ENCODE results near the gene ADAMTS7.

DNA sequence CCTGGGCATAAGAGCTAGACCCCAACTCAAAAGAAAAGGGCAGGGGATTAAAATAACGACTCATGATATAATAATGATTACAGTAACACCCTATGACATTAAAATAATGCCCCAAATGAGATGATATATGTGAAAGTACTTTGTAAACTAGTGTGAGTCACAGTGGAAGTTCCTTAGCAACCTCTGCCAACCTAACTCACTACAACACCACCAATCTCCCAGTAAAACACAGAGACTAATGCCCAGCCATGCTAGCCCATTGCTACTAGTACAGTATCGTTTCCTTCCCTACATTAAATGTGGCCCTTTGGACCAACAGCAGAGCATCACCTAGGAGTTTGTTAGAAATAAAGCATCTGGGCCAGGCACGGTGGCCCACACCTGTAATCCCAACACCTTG is 11.2 kb upstream of the ADAMTS7 start:
- TF ChIP-seq RARB (CRISPR knock-in tag; IDR thresholded peaks at IDR 0.05) (no peak), ARNTL (CRISPR knock-in tag; IDR thresholded peaks at IDR 0.05; ENCODE audit: borderline replicate concordance, low read depth) (no peak), ZFP30 (CRISPR knock-in tag; IDR thresholded peaks at IDR 0.05) (no peak), ISL1 (CRISPR knock-in tag; IDR thresholded peaks at IDR 0.05) (no peak), CREB5 (CRISPR knock-in tag; IDR thresholded peaks at IDR 0.05; ENCODE audit: low read depth) (no peak), TOX (CRISPR knock-in tag; IDR thresholded peaks at IDR 0.05; ENCODE audit: borderline replicate concordance) (no peak), ZNF8 (CRISPR knock-in tag; IDR thresholded peaks at IDR 0.05) (no peak)
- TF ChIP-seq, protein P1, sequence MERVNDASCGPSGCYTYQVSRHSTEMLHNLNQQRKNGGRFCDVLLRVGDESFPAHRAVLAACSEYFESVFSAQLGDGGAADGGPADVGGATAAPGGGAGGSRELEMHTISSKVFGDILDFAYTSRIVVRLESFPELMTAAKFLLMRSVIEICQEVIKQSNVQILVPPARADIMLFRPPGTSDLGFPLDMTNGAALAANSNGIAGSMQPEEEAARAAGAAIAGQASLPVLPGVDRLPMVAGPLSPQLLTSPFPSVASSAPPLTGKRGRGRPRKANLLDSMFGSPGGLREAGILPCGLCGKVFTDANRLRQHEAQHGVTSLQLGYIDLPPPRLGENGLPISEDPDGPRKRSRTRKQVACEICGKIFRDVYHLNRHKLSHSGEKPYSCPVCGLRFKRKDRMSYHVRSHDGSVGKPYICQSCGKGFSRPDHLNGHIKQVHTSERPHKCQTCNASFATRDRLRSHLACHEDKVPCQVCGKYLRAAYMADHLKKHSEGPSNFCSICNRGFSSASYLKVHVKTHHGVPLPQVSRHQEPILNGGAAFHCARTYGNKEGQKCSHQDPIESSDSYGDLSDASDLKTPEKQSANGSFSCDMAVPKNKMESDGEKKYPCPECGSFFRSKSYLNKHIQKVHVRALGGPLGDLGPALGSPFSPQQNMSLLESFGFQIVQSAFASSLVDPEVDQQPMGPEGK (CRISPR knock-in tag; IDR thresholded peaks at IDR 0.05; ENCODE audit: borderline replicate concordance), result no peak
- TF ChIP-seq, protein P2, sequence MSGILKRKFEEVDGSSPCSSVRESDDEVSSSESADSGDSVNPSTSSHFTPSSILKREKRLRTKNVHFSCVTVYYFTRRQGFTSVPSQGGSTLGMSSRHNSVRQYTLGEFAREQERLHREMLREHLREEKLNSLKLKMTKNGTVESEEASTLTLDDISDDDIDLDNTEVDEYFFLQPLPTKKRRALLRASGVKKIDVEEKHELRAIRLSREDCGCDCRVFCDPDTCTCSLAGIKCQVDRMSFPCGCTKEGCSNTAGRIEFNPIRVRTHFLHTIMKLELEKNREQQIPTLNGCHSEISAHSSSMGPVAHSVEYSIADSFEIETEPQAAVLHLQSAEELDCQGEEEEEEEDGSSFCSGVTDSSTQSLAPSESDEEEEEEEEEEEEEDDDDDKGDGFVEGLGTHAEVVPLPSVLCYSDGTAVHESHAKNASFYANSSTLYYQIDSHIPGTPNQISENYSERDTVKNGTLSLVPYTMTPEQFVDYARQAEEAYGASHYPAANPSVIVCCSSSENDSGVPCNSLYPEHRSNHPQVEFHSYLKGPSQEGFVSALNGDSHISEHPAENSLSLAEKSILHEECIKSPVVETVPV (CRISPR knock-in tag; IDR thresholded peaks at IDR 0.05), result no peak
- TF ChIP-seq, protein P3, sequence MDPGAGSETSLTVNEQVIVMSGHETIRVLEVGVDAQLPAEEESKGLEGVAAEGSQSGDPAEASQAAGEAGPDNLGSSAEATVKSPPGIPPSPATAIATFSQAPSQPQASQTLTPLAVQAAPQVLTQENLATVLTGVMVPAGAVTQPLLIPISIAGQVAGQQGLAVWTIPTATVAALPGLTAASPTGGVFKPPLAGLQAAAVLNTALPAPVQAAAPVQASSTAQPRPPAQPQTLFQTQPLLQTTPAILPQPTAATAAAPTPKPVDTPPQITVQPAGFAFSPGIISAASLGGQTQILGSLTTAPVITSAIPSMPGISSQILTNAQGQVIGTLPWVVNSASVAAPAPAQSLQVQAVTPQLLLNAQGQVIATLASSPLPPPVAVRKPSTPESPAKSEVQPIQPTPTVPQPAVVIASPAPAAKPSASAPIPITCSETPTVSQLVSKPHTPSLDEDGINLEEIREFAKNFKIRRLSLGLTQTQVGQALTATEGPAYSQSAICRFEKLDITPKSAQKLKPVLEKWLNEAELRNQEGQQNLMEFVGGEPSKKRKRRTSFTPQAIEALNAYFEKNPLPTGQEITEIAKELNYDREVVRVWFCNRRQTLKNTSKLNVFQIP (CRISPR knock-in tag; IDR thresholded peaks at IDR 0.05; ENCODE audit: borderline replicate concordance, low read depth), result no peak
- TF ChIP-seq, protein P4, sequence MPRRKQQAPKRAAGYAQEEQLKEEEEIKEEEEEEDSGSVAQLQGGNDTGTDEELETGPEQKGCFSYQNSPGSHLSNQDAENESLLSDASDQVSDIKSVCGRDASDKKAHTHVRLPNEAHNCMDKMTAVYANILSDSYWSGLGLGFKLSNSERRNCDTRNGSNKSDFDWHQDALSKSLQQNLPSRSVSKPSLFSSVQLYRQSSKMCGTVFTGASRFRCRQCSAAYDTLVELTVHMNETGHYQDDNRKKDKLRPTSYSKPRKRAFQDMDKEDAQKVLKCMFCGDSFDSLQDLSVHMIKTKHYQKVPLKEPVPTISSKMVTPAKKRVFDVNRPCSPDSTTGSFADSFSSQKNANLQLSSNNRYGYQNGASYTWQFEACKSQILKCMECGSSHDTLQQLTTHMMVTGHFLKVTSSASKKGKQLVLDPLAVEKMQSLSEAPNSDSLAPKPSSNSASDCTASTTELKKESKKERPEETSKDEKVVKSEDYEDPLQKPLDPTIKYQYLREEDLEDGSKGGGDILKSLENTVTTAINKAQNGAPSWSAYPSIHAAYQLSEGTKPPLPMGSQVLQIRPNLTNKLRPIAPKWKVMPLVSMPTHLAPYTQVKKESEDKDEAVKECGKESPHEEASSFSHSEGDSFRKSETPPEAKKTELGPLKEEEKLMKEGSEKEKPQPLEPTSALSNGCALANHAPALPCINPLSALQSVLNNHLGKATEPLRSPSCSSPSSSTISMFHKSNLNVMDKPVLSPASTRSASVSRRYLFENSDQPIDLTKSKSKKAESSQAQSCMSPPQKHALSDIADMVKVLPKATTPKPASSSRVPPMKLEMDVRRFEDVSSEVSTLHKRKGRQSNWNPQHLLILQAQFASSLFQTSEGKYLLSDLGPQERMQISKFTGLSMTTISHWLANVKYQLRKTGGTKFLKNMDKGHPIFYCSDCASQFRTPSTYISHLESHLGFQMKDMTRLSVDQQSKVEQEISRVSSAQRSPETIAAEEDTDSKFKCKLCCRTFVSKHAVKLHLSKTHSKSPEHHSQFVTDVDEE (CRISPR knock-in tag; IDR thresholded peaks at IDR 0.05), result no peak

All from SK-N-SH treated with all-trans-retinoic acid at 6 μM for 48 hours (cell line).